LNCaP clone FGC (cell line): ENCODE measurements around the gene SGCA.

Source experiments
- DNase-seq: peaks from one replicate; pipeline ENCODE4 v3.0.0-alpha.2; 2011; ENCODE audit warnings: low read depth
- H3K4me3 ChIP-seq: 2 replicates; pipeline ENCODE4 v1.5.1; 2011; ENCODE audit warnings: mild to moderate bottlenecking, low read depth, low read length, control low read depth
- CTCF ChIP-seq: IDR thresholded peaks from 2 replicates; pipeline ENCODE4 v1.5.1; 2012; ENCODE audit warnings: mild to moderate bottlenecking; ENCODE audit not compliant: control insufficient read depth, insufficient read depth; ENCODE audit errors: extremely low read depth

SGCA gene

DNA sequence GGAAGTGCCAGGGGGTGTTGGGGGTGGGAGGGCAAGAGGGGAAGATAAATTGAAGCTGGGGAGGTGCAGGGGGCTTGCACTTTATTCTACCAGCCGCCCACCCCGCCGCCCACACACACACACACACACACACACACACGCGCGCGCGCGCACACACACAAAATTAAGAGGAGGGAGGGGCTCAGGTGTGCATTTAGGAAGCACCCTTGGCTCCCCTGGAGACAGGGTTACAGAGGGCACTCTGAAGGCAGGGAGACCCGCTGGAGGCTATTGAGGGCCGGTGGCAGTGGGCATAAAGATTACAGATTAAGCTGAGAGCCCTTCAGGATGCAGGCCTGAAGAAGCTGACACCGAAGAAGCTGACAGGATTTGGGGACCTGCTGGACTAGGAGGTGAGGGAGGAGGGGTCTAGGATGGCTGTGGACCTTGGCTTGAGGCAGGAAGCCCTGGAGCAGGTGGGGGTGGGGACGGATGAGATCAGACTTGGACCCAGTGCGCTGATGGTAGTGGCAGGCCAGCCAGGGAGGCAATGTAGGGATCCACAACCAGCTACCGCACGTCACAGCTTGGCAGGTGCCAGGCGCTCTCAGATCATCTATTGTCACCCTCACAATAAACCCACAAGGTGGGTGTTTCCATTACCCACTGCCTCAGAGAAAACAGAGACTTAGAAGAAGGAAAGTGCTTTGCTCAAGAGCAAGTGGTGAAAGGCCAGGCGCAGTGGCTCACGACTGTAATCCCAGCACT, 35.1 kb upstream of the SGCA start:
- H3K4me3 ChIP-seq, result no peak overlapping the region
- no peak for DNase-seq
- no peak for TF ChIP-seq CTCF

- no peak for TF ChIP-seq CTCF
- no peak for DNase-seq
- no peak overlapping the region for H3K4me3 ChIP-seq
These were observed 33.6 kb upstream of the SGCA start for GRCh38 chr17:50132104-50132794.

- DNase-seq, result no peak
- TF ChIP-seq CTCF, result no peak
- no peak overlapping the region for H3K4me3 ChIP-seq
These were observed 32.6 kb upstream of the SGCA start for GRCh38 chr17:50133028-50133768.

- DNase-seq, result no peak
- H3K4me3 ChIP-seq, result no peak overlapping the region
- TF ChIP-seq CTCF, result no peak
These were observed 32.1 kb upstream of the SGCA start for GRCh38 chr17:50133769-50134099.

- no peak for DNase-seq
- TF ChIP-seq CTCF, result no peak
- H3K4me3 ChIP-seq, result no peak overlapping the region
These were observed 31.3 kb upstream of the SGCA start for GRCh38 chr17:50134206-50135110.

DNA sequence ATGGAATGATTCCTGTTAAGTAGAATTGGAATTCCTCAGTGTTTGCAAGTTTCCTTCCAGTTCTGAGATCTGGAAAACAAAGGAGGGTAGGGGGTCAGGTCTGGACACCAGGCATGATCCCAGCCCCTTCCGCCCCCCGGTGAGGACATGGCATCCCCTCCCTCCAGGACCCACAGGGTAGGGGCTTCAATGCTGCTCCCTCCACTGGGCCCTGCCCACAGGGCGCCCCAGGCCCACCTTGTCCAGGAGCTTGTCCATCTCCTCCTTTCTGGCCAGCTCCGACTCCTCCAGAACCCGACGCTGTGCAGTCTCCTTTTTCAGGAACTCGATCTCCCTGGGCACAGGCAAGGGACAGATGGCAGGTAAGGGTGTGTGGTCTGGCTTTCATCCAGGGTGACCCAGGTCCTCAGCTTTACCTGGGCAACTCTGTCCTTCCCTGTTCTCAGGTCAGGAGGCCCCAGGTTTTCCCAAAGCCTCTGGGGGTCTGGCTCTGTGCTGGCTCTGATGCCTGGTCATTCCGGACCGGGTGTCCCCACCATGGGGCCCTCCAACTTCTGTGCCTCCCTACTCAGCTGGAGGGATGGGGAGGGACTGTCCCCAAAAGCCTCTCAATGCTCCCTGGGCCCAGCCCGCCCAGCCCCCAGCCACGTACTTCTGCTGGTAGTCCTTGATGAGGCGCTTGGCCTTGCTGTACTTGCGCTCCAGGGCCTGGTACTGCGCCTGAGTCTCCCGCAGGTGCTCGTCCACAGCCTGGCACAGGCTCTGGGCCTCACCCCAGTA, 30.3 kb upstream of the SGCA start:
- no peak for TF ChIP-seq CTCF
- no peak for DNase-seq
- no peak overlapping the region for H3K4me3 ChIP-seq
